K562 (cell line): ENCODE results near the gene GPHA2.

Source experiments
- FOXM1 ChIP-seq, 2 experiments: fragments of 450-650 bp in 1 of 2; sonication (generic) in 1 of 2; formaldehyde crosslinking in 1 of 2; IDR thresholded peaks; 2 replicates each; pipeline versions ENCODE4 v1.6.1 to v1.9.0; 2017 to 2022; ENCODE audit warnings: low read depth in 2 of 2, mild to moderate bottlenecking in 2 of 2, missing genetic modification reagents in 1 of 2, moderate library complexity in 1 of 2
- GABPA ChIP-seq: fragments of 200-800 bp; sonication (Bioruptor generic); conservative IDR thresholded peaks from 2 replicates; pipeline ENCODE4 v1.6.1; 2016; ENCODE audit warnings: low read depth, missing genetic modification characterization, missing compliant biosample characterization
- GTF2F1 ChIP-seq: IDR thresholded peaks from 2 replicates; pipeline ENCODE4 v1.6.1; 2011; ENCODE audit warnings: low read depth, low read length, improper control_type of control experiment
- HDAC6 ChIP-seq: IDR thresholded peaks from 2 replicates; pipeline ENCODE4 v1.6.1; 2012; ENCODE audit warnings: low read depth, mild to moderate bottlenecking, control low read depth, inconsistent platforms, low read length, moderate library complexity
- NFATC3 ChIP-seq: fragments of 450-650 bp; IDR thresholded peaks from 2 replicates; pipeline ENCODE4 v1.6.1; 2017; ENCODE audit warnings: mild to moderate bottlenecking
- SMARCE1 ChIP-seq: fragments of 450-650 bp; IDR thresholded peaks from 2 replicates; pipeline ENCODE4 v1.7.1; 2016; ENCODE audit warnings: mild to moderate bottlenecking
- TAF15 ChIP-seq: fragments of 200-400 bp; formaldehyde crosslinking; IDR thresholded peaks from 2 replicates; pipeline ENCODE4 v1.6.1; 2017; ENCODE audit warnings: mild to moderate bottlenecking, low read depth, low read length, moderate library complexity
- ZNF121 ChIP-seq: sonication (generic); formaldehyde crosslinking; conservative IDR thresholded peaks from 2 replicates; pipeline ENCODE4 v1.8.0; 2022; ENCODE audit warnings: missing genetic modification reagents
- TF ChIP-seq, protein P1 (sequence below): fragments of 250-450 bp; sonication (Bioruptor Pico); IDR thresholded peaks from 2 replicates; pipeline ENCODE4 v1.8.0; 2021; ENCODE audit warnings: moderate library complexity, mild to moderate bottlenecking, inconsistent platforms
- TF ChIP-seq, protein P2 (sequence below), 3 experiments: IDR thresholded peaks in 2 of 3; conservative IDR thresholded peaks in 1 of 3; 2 replicates each; pipeline ENCODE4 v1.5.1; 2011 to 2012; ENCODE audit warnings: low read length in 3 of 3, mild to moderate bottlenecking in 3 of 3, control low read depth in 2 of 3, improper control_type of control experiment in 1 of 3, inconsistent platforms in 1 of 3, low read depth in 1 of 3, mixed read lengths in 1 of 3, moderate library complexity in 1 of 3; ENCODE audit not compliant: insufficient read depth in 2 of 3
- TF ChIP-seq, protein P3 (sequence below): fragments of 250-450 bp; sonication (Bioruptor Pico); IDR thresholded peaks from 2 replicates; pipeline ENCODE4 v1.8.0; 2021; ENCODE audit warnings: mild to moderate bottlenecking, moderate library complexity

- no peak for TF ChIP-seq ZNF121 (CRISPR knock-in tag)
- TF ChIP-seq GTF2F1: no peak
- no peak; the same call in 1 of the 2 replicates for TF ChIP-seq GABPA (tag)
- TF ChIP-seq, protein P1, sequence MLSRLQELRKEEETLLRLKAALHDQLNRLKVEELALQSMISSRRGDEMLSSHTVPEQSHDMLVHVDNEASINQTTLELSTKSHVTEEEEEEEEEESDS (CRISPR knock-in tag): no peak
- TF ChIP-seq, protein P2, sequence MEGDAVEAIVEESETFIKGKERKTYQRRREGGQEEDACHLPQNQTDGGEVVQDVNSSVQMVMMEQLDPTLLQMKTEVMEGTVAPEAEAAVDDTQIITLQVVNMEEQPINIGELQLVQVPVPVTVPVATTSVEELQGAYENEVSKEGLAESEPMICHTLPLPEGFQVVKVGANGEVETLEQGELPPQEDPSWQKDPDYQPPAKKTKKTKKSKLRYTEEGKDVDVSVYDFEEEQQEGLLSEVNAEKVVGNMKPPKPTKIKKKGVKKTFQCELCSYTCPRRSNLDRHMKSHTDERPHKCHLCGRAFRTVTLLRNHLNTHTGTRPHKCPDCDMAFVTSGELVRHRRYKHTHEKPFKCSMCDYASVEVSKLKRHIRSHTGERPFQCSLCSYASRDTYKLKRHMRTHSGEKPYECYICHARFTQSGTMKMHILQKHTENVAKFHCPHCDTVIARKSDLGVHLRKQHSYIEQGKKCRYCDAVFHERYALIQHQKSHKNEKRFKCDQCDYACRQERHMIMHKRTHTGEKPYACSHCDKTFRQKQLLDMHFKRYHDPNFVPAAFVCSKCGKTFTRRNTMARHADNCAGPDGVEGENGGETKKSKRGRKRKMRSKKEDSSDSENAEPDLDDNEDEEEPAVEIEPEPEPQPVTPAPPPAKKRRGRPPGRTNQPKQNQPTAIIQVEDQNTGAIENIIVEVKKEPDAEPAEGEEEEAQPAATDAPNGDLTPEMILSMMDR (IDR thresholded peaks at IDR 0.05 in 2 of 3, conservative IDR thresholded peaks at IDR 0.05 in 1 of 3; ENCODE audit: insufficient read depth in 2 of 3, low read depth in 1 of 3, low read length in 3 of 3): no peak
- no peak for TF ChIP-seq TAF15
- TF ChIP-seq NFATC3: no peak
- TF ChIP-seq SMARCE1: no peak
- no peak for TF ChIP-seq HDAC6
- TF ChIP-seq, protein P3, sequence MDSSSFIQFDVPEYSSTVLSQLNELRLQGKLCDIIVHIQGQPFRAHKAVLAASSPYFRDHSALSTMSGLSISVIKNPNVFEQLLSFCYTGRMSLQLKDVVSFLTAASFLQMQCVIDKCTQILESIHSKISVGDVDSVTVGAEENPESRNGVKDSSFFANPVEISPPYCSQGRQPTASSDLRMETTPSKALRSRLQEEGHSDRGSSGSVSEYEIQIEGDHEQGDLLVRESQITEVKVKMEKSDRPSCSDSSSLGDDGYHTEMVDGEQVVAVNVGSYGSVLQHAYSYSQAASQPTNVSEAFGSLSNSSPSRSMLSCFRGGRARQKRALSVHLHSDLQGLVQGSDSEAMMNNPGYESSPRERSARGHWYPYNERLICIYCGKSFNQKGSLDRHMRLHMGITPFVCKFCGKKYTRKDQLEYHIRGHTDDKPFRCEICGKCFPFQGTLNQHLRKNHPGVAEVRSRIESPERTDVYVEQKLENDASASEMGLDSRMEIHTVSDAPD (CRISPR knock-in tag): no peak
- peak; percentile 79 for TF ChIP-seq FOXM1 (IDR thresholded peaks at IDR 0.05; ENCODE audit: low read depth)
- no peak for TF ChIP-seq FOXM1 (CRISPR knock-in tag; IDR thresholded peaks at IDR 0.05; ENCODE audit: low read depth)
Measured at GRCh38 chr11:64916775-64917662, 18.7 kb downstream of the GPHA2 start, which contains the start of gene ATG2A.
